CD4-positive, alpha-beta T cell treated with Interleukin-15 for 4 hours (primary cell): ENCODE results near the gene UGDH.
A peak's percentile ranks its signal among the peaks of the same experiment; 100 is the strongest.
"Not testable (repeated sequence)": the region's sequence is repeated elsewhere in the genome, so short reads cannot be mapped to it uniquely, and the experiment has no call there.

Source experiments
- DNase-seq: peaks from one replicate; pipeline ENCODE4 v3.0.0-alpha.2; 2020; ENCODE audit warnings: low spot score

UGDH gene

GRCh38 chr4:39527296-39528060 is at the start of gene UGDH:
Gene UGDH (minus strand): TSS chr4:39527439. CDS start chr4:39521512, 5,927 bp downstream.
- DNase-seq = peak; percentile 87

- no peak for DNase-seq
Observed at GRCh38 chr4:39574946-39575345, 47.7 kb upstream of the UGDH start.

DNA sequence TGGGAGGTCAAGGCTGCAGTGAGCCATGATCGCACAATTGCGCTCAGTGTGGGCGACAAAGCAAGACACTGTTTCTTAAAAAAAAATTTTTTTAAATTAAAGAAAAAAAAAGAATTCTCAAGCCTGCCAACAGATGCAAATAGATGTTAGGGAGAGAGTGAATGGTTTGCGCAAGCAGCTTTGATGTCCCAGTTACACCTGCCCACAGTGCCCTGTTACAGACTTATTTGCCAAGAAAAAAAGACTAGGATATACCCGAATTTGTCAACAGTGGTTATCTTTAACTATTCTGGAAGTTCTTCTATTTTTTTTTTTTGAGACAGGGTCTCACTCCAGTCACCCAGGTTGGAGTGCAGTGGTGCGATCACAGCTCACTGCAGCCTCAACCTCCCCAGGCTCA is 44.3 kb upstream of the UGDH start:
- no peak for DNase-seq

GRCh38 chr4:39571054-39571453 is 43.8 kb upstream of the UGDH start:
- DNase-seq = no peak

- no peak for DNase-seq
Observed at GRCh38 chr4:39569209-39569608, 42.0 kb upstream of the UGDH start.

- DNase-seq = peak; percentile 4
Observed at GRCh38 chr4:39568805-39569204, 41.6 kb upstream of the UGDH start.

DNA sequence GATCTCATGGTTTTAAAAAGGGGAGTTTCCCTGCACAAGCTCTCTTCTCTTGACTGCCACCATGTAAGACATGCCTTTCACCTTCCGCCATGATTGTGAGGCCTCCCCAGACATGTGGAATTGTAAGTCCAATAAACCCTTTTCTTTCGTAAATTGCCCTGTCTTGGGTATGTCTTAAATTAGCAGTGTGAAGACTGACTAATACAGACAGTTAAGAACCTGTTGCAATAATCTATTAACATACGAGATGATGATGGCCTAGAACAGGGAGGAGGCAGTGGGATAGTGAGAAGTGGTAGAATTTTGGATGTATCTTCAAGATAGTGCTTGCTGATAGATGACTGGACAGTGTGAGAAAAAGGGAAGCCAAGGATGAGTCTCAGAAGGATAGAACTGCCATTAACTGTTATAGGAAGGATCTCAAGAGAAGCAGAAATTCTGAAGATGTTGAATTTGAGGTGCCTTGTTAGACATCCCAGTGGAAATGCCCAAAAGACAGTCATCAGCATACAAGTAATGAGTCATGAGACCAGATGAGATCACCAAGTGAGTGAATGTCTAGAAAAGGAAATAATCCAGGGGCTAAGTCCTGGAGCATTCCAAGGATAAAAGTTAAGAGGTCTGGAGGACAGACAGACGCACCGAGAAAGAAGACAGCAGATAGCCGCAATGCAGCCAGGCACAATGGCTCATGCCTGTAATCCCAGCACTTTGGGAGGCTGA is 38.8 kb upstream of the UGDH start:
- DNase-seq = no peak

DNA sequence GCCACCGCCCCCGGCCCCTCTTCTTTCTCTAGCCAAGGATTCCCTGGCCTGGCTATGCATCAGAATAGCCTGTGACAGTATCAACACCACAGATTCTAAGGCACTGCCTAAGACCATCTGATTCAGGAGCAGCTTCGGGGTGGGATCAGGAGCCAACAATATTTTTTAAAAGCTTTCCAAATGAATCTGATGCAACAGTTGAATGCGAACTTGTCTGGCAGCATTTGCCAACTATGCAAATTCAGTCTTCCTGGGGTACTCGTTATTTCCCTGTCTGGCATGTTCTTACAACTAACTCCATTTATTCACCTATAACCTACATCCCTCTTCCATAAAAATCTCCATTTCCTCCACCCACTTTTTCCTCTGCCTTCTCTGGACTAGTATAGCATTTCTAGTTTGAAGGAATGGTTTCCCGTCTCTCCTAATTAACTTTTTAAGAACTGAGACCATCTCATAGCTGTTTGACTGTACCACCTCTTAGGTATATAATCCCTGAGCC is 36.2 kb upstream of the UGDH start:
- DNase-seq = no peak

DNA sequence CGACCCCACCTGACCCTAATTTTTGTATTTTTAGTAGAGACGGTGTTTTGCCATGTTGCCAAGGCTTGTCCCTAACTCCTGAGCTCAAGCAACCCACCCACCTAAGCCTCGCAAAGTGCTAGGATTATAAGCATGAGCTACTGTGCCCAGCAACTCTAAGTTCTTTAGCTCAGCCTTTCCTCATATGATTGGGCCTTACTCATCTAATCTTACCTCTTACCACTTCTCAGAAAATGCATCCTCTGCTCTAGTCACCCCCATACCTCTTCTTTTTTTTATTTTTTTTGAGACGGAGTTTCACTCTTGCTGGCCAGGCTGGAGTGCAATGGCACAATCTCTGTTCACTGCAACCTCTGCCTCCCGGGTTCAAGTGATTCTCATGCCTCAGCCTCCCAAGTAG is 35.6 kb upstream of the UGDH start:
- DNase-seq = no peak

- no peak for DNase-seq
Observed at GRCh38 chr4:39559626-39560025, 32.4 kb upstream of the UGDH start.

GRCh38 chr4:39555472-39555871 is 28.2 kb upstream of the UGDH start:
- no peak for DNase-seq

- DNase-seq = no peak
Observed at GRCh38 chr4:39548425-39549067, 21.3 kb upstream of the UGDH start.

- no peak for DNase-seq
Observed at GRCh38 chr4:39544580-39545315, 17.5 kb upstream of the UGDH start.

DNA sequence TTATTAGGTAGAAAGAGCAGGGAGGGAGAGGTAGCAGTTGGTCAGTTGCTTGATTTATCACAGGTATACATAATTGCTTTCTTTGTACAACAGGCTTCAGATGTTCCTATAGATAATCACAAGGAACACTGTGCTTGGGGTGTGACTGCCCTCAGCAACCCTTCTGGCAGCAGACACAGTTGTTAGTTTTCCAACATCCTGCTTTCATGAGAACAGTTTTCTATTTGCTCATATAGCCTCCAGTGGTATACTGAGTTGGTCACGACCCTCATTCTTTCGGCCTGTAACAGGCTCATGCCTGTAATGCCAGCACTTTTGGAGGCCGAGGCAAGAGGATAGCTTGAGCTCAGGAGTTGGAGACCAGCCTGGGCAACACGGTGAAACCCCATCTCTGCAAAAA is 16.8 kb upstream of the UGDH start:
- DNase-seq = not testable (repeated sequence)

GRCh38 chr4:39543034-39543433 is 15.8 kb upstream of the UGDH start:
- no peak for DNase-seq

GRCh38 chr4:39542611-39543012 is 15.4 kb upstream of the UGDH start:
- DNase-seq = no peak

DNA sequence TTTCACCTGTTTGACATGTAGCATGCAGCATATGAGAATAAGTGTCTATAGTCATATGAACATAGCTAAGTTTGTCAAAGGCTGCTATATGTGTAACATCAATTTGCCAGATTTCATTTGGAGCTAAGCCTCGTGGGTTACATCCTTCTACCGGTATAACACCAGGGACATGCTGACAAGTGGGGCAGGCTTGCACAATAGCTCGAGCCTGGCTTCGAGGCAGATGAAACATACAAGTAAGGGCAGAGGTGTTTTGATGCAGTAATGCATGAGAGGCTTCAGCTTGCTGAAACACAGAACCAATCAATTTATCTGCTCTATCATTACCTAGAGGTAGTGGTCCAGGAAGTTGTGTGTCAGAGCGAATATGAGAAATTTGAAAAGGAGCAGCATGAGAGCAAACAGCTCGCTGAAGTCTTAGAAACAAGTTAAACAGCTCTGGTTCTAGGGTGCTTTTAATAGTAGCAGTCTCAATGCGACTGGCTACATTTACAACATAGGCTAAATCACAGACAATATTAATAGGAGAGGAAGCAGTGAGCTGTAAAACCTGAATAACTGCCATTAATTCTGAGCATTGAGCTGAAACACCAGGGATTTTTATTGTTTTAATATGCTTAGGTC is 14.9 kb upstream of the UGDH start:
- DNase-seq = no peak

GRCh38 chr4:39539089-39539611 is 11.9 kb upstream of the UGDH start:
- DNase-seq = no peak

GRCh38 chr4:39533541-39533940 is 6.3 kb upstream of the UGDH start:
- DNase-seq = no peak

GRCh38 chr4:39532237-39532636 is 5.0 kb upstream of the UGDH start:
- DNase-seq = not testable (repeated sequence)

DNA sequence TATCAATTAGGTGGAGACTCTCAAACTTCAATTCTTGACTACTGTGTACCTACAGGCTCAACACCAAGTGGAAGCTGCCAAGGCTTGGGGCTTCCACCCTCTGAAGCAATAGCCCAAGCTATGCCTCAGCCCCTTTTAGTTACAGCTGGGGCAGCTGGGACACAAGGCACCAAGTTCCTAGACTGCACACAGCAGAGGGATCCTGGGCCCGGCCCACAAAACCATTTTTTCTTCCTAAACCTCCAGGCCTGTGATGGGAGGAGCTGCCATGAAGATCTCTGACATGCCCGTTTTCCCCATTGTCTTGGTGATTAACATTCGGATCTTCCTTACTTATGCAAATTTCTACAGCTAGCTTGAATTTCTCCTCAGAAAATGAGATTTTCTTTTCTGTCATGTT is 3.4 kb upstream of the UGDH start:
- no peak for DNase-seq
